ENCODE measurements around the gene HDAC9.

HDAC9 gene

DNA sequence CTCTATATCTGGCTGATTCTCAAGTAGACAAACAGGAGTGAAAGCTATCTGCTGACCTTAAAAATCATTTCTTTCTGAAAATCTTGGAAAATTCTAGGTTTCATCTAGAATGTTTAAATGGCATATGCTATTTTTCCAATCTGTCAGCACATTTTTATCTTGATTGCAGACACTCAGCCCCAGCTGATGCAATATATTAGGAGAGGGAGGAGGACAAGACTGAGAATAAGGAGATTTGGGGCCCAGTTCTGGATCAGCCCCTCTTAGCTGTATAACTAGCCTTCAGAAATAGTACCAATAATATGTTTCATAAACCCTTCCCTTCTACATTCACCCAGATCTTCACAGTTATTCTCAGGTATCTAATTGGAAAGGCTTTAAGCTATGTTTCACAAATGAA, 131.2 kb downstream of the HDAC9 start:
- H3K4me2 ChIP-seq (ENCODE audit: low read depth, low read length, poor library complexity, severe bottlenecking), result no peak overlapping the region
- H3K27me3 ChIP-seq (ENCODE audit: insufficient read depth, low read length, poor library complexity, severe bottlenecking), result no peaks in the 10 kb centered on the region
- H3K79me2 ChIP-seq (ENCODE audit: insufficient read depth, low read length), result no peaks in the 10 kb centered on the region
- no peaks in the 10 kb centered on the region for H4K20me1 ChIP-seq (ENCODE audit: insufficient read depth, low read length, poor library complexity, severe bottlenecking)
- no peaks in the 10 kb centered on the region for H3F3A ChIP-seq (ENCODE audit: low read depth)
- H3K4me1 ChIP-seq (ENCODE audit: insufficient read depth, low read length, poor library complexity, severe bottlenecking), result no peaks in the 10 kb centered on the region
- TF ChIP-seq, protein P1, sequence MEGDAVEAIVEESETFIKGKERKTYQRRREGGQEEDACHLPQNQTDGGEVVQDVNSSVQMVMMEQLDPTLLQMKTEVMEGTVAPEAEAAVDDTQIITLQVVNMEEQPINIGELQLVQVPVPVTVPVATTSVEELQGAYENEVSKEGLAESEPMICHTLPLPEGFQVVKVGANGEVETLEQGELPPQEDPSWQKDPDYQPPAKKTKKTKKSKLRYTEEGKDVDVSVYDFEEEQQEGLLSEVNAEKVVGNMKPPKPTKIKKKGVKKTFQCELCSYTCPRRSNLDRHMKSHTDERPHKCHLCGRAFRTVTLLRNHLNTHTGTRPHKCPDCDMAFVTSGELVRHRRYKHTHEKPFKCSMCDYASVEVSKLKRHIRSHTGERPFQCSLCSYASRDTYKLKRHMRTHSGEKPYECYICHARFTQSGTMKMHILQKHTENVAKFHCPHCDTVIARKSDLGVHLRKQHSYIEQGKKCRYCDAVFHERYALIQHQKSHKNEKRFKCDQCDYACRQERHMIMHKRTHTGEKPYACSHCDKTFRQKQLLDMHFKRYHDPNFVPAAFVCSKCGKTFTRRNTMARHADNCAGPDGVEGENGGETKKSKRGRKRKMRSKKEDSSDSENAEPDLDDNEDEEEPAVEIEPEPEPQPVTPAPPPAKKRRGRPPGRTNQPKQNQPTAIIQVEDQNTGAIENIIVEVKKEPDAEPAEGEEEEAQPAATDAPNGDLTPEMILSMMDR (conservative IDR thresholded peaks at IDR 0.05; ENCODE audit: low read length), result no peak
- no peak for TF ChIP-seq EZH2phosphoT487 (IDR thresholded peaks at IDR 0.05; ENCODE audit: borderline replicate concordance)
- H3K9ac ChIP-seq (ENCODE audit: low read depth, low read length, poor library complexity, severe bottlenecking), result no peak overlapping the region
- peaks cover 4% of the 10 kb centered on the region; the same call in 1 of the 2 replicates for H3K36me3 ChIP-seq (ENCODE audit: insufficient read depth, low read length)
- no peaks in the 10 kb centered on the region for H3K9me3 ChIP-seq (ENCODE audit: insufficient read depth, low read depth, low read length)
- H3K4me3 ChIP-seq (ENCODE audit: low read length, poor library complexity, severe bottlenecking), result no peak overlapping the region
- H2AFZ ChIP-seq (ENCODE audit: low read length), result no peak overlapping the region
- no peaks in the 10 kb centered on the region for H3K9me2 ChIP-seq (replicated peaks; ENCODE audit: low read depth, low read length)

DNA sequence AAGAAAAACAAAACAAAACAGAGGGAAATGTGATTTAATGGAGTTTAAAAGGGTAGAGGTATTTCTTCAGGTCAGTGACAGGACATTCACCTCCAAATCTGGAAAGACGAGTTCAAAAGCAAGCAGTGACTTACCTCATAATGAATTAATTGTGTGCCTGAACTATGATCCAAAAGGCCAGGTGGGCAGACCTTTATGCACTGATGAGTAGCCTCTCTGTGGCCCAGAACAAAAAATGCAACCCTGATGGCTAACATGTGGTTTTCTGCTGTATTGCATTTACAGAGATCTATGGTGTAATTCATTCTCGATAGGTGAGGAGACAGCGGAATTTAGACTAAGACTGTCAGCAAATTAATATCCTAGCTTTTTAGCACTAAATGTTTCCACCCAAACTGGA, 142.0 kb downstream of the HDAC9 start:
- H2AFZ ChIP-seq (ENCODE audit: low read length), result no peak overlapping the region
- H3K79me2 ChIP-seq (ENCODE audit: insufficient read depth, low read length), result no peaks in the 10 kb centered on the region
- H3K27me3 ChIP-seq (ENCODE audit: insufficient read depth, low read length, poor library complexity, severe bottlenecking), result no peaks in the 10 kb centered on the region
- H3K9me2 ChIP-seq (replicated peaks; ENCODE audit: low read depth, low read length), result no peaks in the 10 kb centered on the region
- H4K20me1 ChIP-seq (ENCODE audit: insufficient read depth, low read length, poor library complexity, severe bottlenecking), result peaks cover 4% of the 10 kb centered on the region
- H3K4me3 ChIP-seq (ENCODE audit: low read length, poor library complexity, severe bottlenecking), result no peak overlapping the region
- no peaks in the 10 kb centered on the region for H3F3A ChIP-seq (ENCODE audit: low read depth)
- H3K9ac ChIP-seq (ENCODE audit: low read depth, low read length, poor library complexity, severe bottlenecking), result no peak overlapping the region
- no peak for TF ChIP-seq EZH2phosphoT487 (IDR thresholded peaks at IDR 0.05; ENCODE audit: borderline replicate concordance)
- TF ChIP-seq, protein P1 (conservative IDR thresholded peaks at IDR 0.05; ENCODE audit: low read length), result no peak
- no peak overlapping the region for H3K4me2 ChIP-seq (ENCODE audit: low read depth, low read length, poor library complexity, severe bottlenecking)
- no peaks in the 10 kb centered on the region for H3K9me3 ChIP-seq (ENCODE audit: insufficient read depth, low read depth, low read length)
- peaks cover 5% of the 10 kb centered on the region; the same call in 1 of the 2 replicates for H3K36me3 ChIP-seq (ENCODE audit: insufficient read depth, low read length)
- no peaks in the 10 kb centered on the region for H3K4me1 ChIP-seq (ENCODE audit: insufficient read depth, low read length, poor library complexity, severe bottlenecking)

DNA sequence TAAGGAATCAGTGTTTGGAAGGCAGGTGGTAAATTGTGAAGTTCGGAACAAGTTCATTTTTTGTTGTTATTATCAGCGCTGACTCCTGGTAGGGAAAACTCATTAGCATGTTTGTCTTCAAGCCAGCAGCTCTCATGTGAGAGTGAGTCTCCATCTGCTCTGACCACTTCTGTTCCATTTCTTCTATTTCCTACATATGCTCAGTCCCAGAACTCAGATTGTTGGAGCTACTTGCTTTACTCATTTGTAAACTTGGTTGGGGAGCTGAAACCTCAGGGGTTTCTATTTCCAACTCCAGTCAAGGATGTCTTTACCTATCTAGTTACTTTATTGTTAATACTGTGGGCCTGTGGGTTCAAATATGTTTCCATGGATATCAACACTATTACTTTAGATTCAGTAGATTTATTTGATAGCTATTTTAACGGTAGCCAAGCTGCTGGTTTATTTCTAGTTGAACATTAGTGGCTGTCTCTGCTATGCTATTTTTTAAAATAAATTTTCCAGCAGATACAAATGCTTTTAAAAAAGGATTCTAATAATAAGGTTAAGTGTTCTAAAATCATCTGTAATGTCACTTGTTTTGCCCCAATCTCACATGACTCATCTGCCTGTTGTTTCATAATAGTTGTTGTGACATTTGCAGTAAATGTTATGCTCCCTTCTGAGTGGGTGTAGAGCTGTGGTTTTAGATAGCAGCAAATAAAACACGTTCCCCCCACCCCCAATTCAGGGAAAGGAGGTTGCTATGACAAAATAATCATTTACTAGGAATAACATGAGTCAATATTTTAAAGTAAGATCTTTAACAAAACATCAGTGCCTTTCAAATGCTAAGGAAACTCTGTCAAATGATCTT, 143.3 kb downstream of the HDAC9 start:
- Histone ChIP-seq H2AFZ (ENCODE audit: low read length) (no peak overlapping the region), H3K9ac (ENCODE audit: low read depth, low read length, poor library complexity, severe bottlenecking) (no peak overlapping the region), H3K79me2 (ENCODE audit: insufficient read depth, low read length) (no peaks in the 10 kb centered on the region)

More for the DNA sequence above, 143.3 kb downstream of the HDAC9 start:
- Histone ChIP-seq H3K4me3 (ENCODE audit: low read length, poor library complexity, severe bottlenecking) (no peak overlapping the region), H3K4me2 (ENCODE audit: low read depth, low read length, poor library complexity, severe bottlenecking) (no peak overlapping the region), H3F3A (ENCODE audit: low read depth) (no peaks in the 10 kb centered on the region), H3K27me3 (ENCODE audit: insufficient read depth, low read length, poor library complexity, severe bottlenecking) (no peaks in the 10 kb centered on the region), H4K20me1 (ENCODE audit: insufficient read depth, low read length, poor library complexity, severe bottlenecking) (peaks cover 4% of the 10 kb centered on the region), H3K9me3 (ENCODE audit: insufficient read depth, low read depth, low read length) (no peaks in the 10 kb centered on the region), H3K9me2 (replicated peaks; ENCODE audit: low read depth, low read length) (no peaks in the 10 kb centered on the region), H3K36me3 (ENCODE audit: insufficient read depth, low read length) (peaks cover 5% of the 10 kb centered on the region; the same call in 1 of the 2 replicates), H3K4me1 (ENCODE audit: insufficient read depth, low read length, poor library complexity, severe bottlenecking) (no peaks in the 10 kb centered on the region)
- no peak for TF ChIP-seq EZH2phosphoT487 (IDR thresholded peaks at IDR 0.05; ENCODE audit: borderline replicate concordance)
- TF ChIP-seq, protein P1 (conservative IDR thresholded peaks at IDR 0.05; ENCODE audit: low read length), result no peak

Data from Loucy (cell line).